Mesendoderm (in vitro differentiated cells): ENCODE results near the gene GPNMB.
"Not testable (repeated sequence)": the region's sequence is repeated elsewhere in the genome, so short reads cannot be mapped to it uniquely, and the experiment has no call there.

Source experiments
- DNase-seq: peaks from one replicate; pipeline ENCODE4 v3.0.0; 2013
- H2AK5ac ChIP-seq: 2 replicates; pipeline ENCODE4 v1.6.1; 2013; ENCODE audit warnings: low read length, inconsistent platforms
- H2BK120ac ChIP-seq: 2 replicates; pipeline ENCODE4 v1.6.1; 2013; ENCODE audit warnings: low read depth, mild to moderate bottlenecking, low read length, moderate library complexity, mixed read lengths
- H2BK15ac ChIP-seq: replicated peaks from 2 replicates; pipeline ENCODE4 v1.6.1; 2013; ENCODE audit warnings: low read depth, mild to moderate bottlenecking, moderate library complexity
- H2BK5ac ChIP-seq: 2 replicates; pipeline ENCODE4 v1.6.1; 2013; ENCODE audit warnings: low read length, inconsistent platforms
- H3K18ac ChIP-seq: 2 replicates; pipeline ENCODE4 v1.6.1; 2013; ENCODE audit warnings: mild to moderate bottlenecking, low read length, mixed read lengths
- H3K23ac ChIP-seq: one replicate; pipeline ENCODE4 v1.6.1; 2013; ENCODE audit warnings: low read length
- H3K27ac ChIP-seq: 2 replicates; pipeline ENCODE4 v1.5.1; 2013; ENCODE audit warnings: low read depth, mild to moderate bottlenecking, inconsistent platforms, low read length, moderate library complexity
- H3K27me3 ChIP-seq: 2 replicates; pipeline ENCODE4 v1.6.1; 2013; ENCODE audit warnings: low read length, control low read depth, mild to moderate bottlenecking, inconsistent platforms; ENCODE audit not compliant: insufficient read depth, poor library complexity
- H3K36me3 ChIP-seq: 2 replicates; pipeline ENCODE4 v1.6.1; 2013; ENCODE audit warnings: low read length, inconsistent platforms; ENCODE audit not compliant: control insufficient read depth, insufficient read depth
- H3K4ac ChIP-seq: one replicate; pipeline ENCODE4 v1.6.1; 2013; ENCODE audit warnings: low read depth, mild to moderate bottlenecking, low read length, moderate library complexity
- H3K4me1 ChIP-seq: 2 replicates; pipeline ENCODE4 v1.6.1; 2013; ENCODE audit warnings: low read depth, low read length, inconsistent platforms; ENCODE audit not compliant: control insufficient read depth
- H3K4me2 ChIP-seq: 2 replicates; pipeline ENCODE4 v1.6.1; 2013; ENCODE audit warnings: low read length
- H3K4me3 ChIP-seq: 2 replicates; pipeline ENCODE4 v1.5.1; 2013; ENCODE audit warnings: mild to moderate bottlenecking, low read length
- H3K56ac ChIP-seq: one replicate; pipeline ENCODE4 v1.6.1; 2013; ENCODE audit warnings: low read length
- H3K79me1 ChIP-seq: 2 replicates; pipeline ENCODE4 v1.6.1; 2013; ENCODE audit warnings: low read length, inconsistent platforms
- H3K79me2 ChIP-seq: 2 replicates; pipeline ENCODE4 v1.6.1; 2013; ENCODE audit warnings: mild to moderate bottlenecking, low read length; ENCODE audit not compliant: control insufficient read depth, insufficient read depth
- H3K9ac ChIP-seq: 2 replicates; pipeline ENCODE4 v1.6.1; 2013; ENCODE audit warnings: low read length, inconsistent platforms
- H4K5ac ChIP-seq: one replicate; pipeline ENCODE4 v1.6.1; 2013; ENCODE audit warnings: low read length
- H4K8ac ChIP-seq: one replicate; pipeline ENCODE4 v1.6.1; 2013; ENCODE audit warnings: low read depth, mild to moderate bottlenecking, control low read depth, low read length, moderate library complexity
- WGBS: extraction: QIAGEN DNeasy Blood & Tissue Kit; methylation state at CpG from one replicate; pipeline ENCODE4 v1.1.7; 2013; ENCODE audit warnings: low lambda C conversion rate, missing lambda C conversion rate; ENCODE audit not compliant: insufficient coverage; ENCODE audit errors: extremely low coverage; 5-methylcytosine and 5-hydroxymethylcytosine counted together

Gene GPNMB

DNA sequence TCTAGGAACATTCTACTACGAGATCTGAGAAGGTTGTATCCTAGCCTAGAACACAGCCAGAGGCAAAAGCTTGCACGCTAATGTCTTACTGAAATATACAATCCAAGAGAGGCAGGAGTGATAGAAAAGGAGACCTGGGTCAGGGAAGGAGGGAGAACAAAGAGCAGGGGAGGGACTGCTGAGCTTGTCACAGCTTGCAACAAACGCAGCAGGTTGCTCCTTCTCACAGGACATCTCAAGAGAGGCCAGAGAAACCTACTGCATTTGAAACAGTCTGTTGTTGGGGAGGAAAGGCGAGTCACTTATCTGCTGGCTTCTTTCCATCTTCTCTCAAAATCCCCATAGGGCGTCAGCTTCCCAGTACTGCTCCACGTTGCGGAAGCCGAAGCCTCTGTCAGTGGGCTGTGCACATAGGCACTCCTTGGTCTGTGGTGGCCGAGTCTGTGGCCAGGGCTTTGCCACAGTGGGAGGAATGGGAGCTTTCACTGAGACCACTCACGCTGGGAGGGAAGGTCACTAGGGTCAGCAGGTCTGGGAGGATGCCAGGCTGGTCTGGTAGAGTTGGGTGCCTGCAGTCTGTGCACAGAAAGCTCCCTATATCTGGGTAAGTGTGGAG, 25.8 kb upstream of the GPNMB start:
- Histone ChIP-seq H3K4ac (no peak overlapping the region), H3K79me2 (no peaks in the 10 kb centered on the region)
- DNase-seq = no peak

DNA sequence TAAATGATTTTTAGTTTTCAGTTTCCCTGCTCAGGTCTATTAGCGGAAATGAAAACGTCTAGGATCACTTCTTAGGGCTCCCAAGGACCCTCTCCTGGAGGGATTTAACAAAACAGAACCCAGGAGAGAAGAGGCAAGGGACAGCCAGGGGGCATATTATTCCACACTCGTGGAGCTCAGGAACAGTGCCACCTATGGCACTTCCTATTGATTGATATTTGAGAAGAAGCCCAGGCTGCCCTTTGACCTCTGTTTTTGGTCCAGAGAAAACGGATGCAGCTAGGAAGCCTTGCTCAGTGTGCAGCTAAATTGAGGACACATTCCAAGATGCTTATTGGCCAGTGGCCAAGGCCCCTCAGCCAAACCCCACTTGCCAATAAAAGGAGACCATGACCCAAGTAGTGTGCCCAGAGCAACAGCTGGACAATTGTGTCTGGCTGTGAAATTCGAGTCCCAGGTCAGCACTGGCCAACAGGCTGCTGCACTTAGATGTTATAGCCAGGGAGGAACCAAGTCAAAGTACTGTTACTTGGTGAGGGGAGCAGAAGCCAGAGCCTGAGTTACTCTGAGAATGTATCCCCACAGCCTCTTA, 24.0 kb upstream of the GPNMB start:
- Histone ChIP-seq H3K79me1 (no peaks in the 10 kb centered on the region), H3K9ac (no peak overlapping the region), H3K23ac (no peak overlapping the region), H3K4me3 (no peak overlapping the region), H3K18ac (no peak overlapping the region), H2BK15ac (no peak overlapping the region), H3K56ac (no peak overlapping the region), H3K36me3 (no peaks in the 10 kb centered on the region), H3K27ac (no peak overlapping the region), H2BK5ac (no peak overlapping the region), H3K4ac (no peak overlapping the region), H3K27me3 (no peaks in the 10 kb centered on the region), H3K79me2 (no peaks in the 10 kb centered on the region), H3K4me1 (no peaks in the 10 kb centered on the region), H3K4me2 (no peak overlapping the region), H4K5ac (no peak overlapping the region), H4K8ac (no peak overlapping the region), H2AK5ac (no peak overlapping the region), H2BK120ac (no peak overlapping the region)
- no peak for DNase-seq
- no CpG with 5 or more reads among the region's 5 CpGs for whole genome bisulfite sequencing

More for the DNA sequence above, 25.8 kb upstream of the GPNMB start:
- Histone ChIP-seq H3K56ac (no peak overlapping the region), H4K5ac (no peak overlapping the region), H3K4me1 (no peaks in the 10 kb centered on the region), H3K27me3 (no peaks in the 10 kb centered on the region), H3K36me3 (no peaks in the 10 kb centered on the region), H2BK120ac (no peak overlapping the region), H3K23ac (no peak overlapping the region), H3K9ac (no peak overlapping the region), H2AK5ac (no peak overlapping the region), H3K27ac (no peak overlapping the region), H4K8ac (no peak overlapping the region), H2BK5ac (no peak overlapping the region), H3K4me2 (no peak overlapping the region), H3K79me1 (no peaks in the 10 kb centered on the region), H3K18ac (no peak overlapping the region), H3K4me3 (no peak overlapping the region), H2BK15ac (no peak overlapping the region)
- no CpG with 5 or more reads among the region's 10 CpGs for whole genome bisulfite sequencing

DNA sequence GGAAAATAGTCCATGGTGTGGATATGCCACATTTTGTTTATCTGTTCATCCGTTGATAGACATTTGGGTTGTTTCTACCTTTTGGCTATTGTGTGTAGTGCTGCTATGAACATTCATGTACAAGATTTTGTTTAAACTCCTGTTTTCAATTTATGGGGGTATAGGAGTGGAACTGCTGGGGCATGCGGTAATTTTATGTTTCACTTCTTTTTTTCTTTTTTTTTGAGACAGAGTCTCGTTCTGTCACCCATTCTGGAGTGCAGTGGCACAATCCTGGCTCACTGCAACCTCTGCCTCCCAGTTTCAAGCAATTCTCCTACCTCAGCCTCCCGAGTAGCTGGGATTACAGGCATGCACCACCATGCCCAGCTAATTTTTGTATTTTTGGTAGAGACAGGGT, 22.2 kb upstream of the GPNMB start:
- not testable (repeated sequence) for H2BK5ac ChIP-seq, H3K79me2 ChIP-seq, H4K5ac ChIP-seq, H2BK15ac ChIP-seq, H3K4me2 ChIP-seq, H3K4ac ChIP-seq, H2BK120ac ChIP-seq, H3K27ac ChIP-seq, H2AK5ac ChIP-seq, H3K27me3 ChIP-seq, H3K23ac ChIP-seq, H3K9ac ChIP-seq, H3K36me3 ChIP-seq, H3K4me3 ChIP-seq, H3K56ac ChIP-seq, H3K4me1 ChIP-seq, DNase-seq, H3K18ac ChIP-seq, H3K79me1 ChIP-seq, H4K8ac ChIP-seq
- no CpG with 5 or more reads among the region's 4 CpGs for WGBS

DNA sequence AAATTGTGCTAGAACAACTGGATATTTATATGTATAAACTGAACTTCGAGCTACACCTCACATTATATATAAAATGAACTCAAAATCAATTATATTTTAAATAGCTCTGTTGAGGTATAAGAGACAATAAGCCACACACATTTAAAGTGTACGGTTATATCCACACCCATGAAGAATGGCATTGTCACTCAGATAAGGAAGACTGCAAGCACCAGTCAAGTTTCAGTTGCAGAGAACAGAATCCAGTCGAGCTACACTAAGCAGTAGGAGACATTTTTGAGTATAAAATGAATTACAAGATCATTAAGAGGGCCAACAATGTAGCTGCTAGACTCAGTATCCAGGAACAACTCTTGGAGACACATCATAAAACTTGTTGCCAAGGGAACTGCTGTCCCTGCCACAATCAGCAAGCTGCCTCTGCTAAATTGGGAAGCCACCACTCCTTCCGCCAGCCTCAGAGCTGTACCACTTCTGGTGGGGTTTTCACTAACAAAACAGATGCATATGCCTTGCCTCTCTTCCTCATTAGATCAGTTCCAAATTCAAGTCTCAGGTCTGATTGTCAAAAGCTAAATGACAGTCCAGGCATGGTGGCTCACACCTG, 19.6 kb upstream of the GPNMB start:
- no peak for DNase-seq
- H4K8ac ChIP-seq = no peak overlapping the region
- no peak overlapping the region for H3K9ac ChIP-seq
- H3K27ac ChIP-seq = no peak overlapping the region
- H3K36me3 ChIP-seq = no peaks in the 10 kb centered on the region
- no CpG with 5 or more reads among the region's 4 CpGs for WGBS
- no peak overlapping the region for H2AK5ac ChIP-seq
- no peaks in the 10 kb centered on the region for H3K4me1 ChIP-seq
- no peak overlapping the region for H3K18ac ChIP-seq
- no peak overlapping the region for H3K23ac ChIP-seq
- no peak overlapping the region for H2BK120ac ChIP-seq
- no peak overlapping the region for H4K5ac ChIP-seq
- H3K27me3 ChIP-seq = no peaks in the 10 kb centered on the region
- H3K56ac ChIP-seq = no peak overlapping the region
- no peak overlapping the region for H3K4me3 ChIP-seq
- no peak overlapping the region for H3K4ac ChIP-seq
- no peaks in the 10 kb centered on the region for H3K79me1 ChIP-seq
- no peak overlapping the region for H3K4me2 ChIP-seq
- H2BK5ac ChIP-seq = no peak overlapping the region
- H2BK15ac ChIP-seq = no peak overlapping the region
- no peaks in the 10 kb centered on the region for H3K79me2 ChIP-seq

DNA sequence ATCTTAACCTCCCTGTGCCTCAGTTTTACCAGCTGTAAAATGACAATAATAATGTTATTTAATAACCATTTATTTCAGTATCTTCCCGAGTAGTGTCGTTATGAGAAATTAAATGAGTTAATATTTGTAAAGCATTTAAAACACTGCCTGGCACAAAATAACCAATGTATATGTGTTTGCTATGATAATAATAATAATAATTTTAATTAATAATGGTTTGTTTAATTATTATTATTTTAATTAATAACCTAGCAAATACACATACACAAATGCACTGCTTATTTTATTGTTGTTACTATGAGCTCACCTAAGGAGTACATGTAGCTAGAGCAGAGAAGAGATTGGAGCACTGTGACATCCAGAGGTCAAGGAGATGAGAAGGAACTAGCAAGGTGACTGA, 18.2 kb upstream of the GPNMB start:
- Histone ChIP-seq H3K27ac (no peak overlapping the region), H3K56ac (no peak overlapping the region), H3K18ac (no peak overlapping the region), H4K5ac (no peak overlapping the region), H3K4me3 (no peak overlapping the region), H2BK120ac (no peak overlapping the region), H3K9ac (no peak overlapping the region), H3K4ac (no peak overlapping the region), H3K27me3 (no peaks in the 10 kb centered on the region), H4K8ac (no peak overlapping the region), H3K4me2 (no peak overlapping the region), H2BK15ac (no peak overlapping the region), H3K36me3 (no peaks in the 10 kb centered on the region), H3K4me1 (no peaks in the 10 kb centered on the region), H2AK5ac (no peak overlapping the region), H3K79me2 (no peaks in the 10 kb centered on the region), H2BK5ac (no peak overlapping the region), H3K79me1 (no peaks in the 10 kb centered on the region), H3K23ac (no peak overlapping the region)
- no CpG with 5 or more reads among the region's 2 CpGs for WGBS
- no peak for DNase-seq
